NT2/D1 (cell line): Measurements from ENCODE around the gene IRF3.

Experiments used
- DNase-seq: peaks from one replicate; pipeline ENCODE4 v3.0.0-alpha.2; 2011; ENCODE audit warnings: low read depth, low spot score
- H3K27me3 ChIP-seq: 2 replicates; pipeline ENCODE4 v1.6.0; 2011; ENCODE audit warnings: mild to moderate bottlenecking; ENCODE audit not compliant: insufficient read length, insufficient read depth
- H3K36me3 ChIP-seq: 2 replicates; pipeline ENCODE4 v1.6.1; 2011; ENCODE audit warnings: mild to moderate bottlenecking, low read length, mixed read lengths; ENCODE audit not compliant: insufficient read depth, insufficient read length
- H3K4me1 ChIP-seq: 2 replicates; pipeline ENCODE4 v1.5.1; 2011; ENCODE audit not compliant: insufficient read depth, insufficient read length
- H3K4me3 ChIP-seq: 2 replicates; pipeline ENCODE4 v1.5.1; 2011; ENCODE audit warnings: low read depth; ENCODE audit not compliant: insufficient read length
- H3K9ac ChIP-seq: 2 replicates; pipeline ENCODE4 v1.6.0; 2011; ENCODE audit warnings: low read depth; ENCODE audit not compliant: insufficient read length
- H3K9me3 ChIP-seq: 2 replicates; pipeline ENCODE4 v1.5.1; 2011; ENCODE audit warnings: mild to moderate bottlenecking, low read length; ENCODE audit not compliant: insufficient read depth
- SUZ12 ChIP-seq: IDR thresholded peaks from 2 replicates; pipeline ENCODE4 v1.6.1; 2011; ENCODE audit not compliant: insufficient read length, insufficient read depth; ENCODE audit errors: extremely low read depth
- YY1 ChIP-seq: IDR thresholded peaks from 2 replicates; pipeline ENCODE4 v1.6.1; 2011; ENCODE audit not compliant: insufficient read length, insufficient read depth
- ZNF274 ChIP-seq: IDR thresholded peaks from 2 replicates; pipeline ENCODE4 v1.6.1; 2011; ENCODE audit warnings: mild to moderate bottlenecking, low read depth, low read length

The IRF3 gene

GRCh38 chr19:49676136-49676783, 10.6 kb upstream of the IRF3 start:
- peak; percentile 83 for DNase-seq
- Histone ChIP-seq H3K9me3 (no peaks in the 10 kb centered on the region), H3K4me1 (peaks cover 11% of the 10 kb centered on the region), H3K27me3 (no peaks in the 10 kb centered on the region), H3K36me3 (peaks cover 35% of the 10 kb centered on the region), H3K4me3 (peak overlapping the region; percentile 72), H3K9ac (peak overlapping the region; percentile 86)
- TF ChIP-seq YY1 (no peak), ZNF274 (no peak), SUZ12 (no peak)

- H3K4me3 ChIP-seq, result no peak overlapping the region
- no peak for DNase-seq
- no peaks in the 10 kb centered on the region for H3K27me3 ChIP-seq
- H3K9me3 ChIP-seq, result no peaks in the 10 kb centered on the region
- H3K9ac ChIP-seq, result peak overlapping the region; percentile 67
- peaks cover 46% of the 10 kb centered on the region for H3K36me3 ChIP-seq
- peaks cover 8% of the 10 kb centered on the region for H3K4me1 ChIP-seq
- TF ChIP-seq YY1 (no peak), ZNF274 (no peak), SUZ12 (no peak)
Measured at GRCh38 chr19:49672131-49672919, 6.7 kb upstream of the IRF3 start.

GRCh38 chr19:49669516-49669915, 3.9 kb upstream of the IRF3 start:
- TF ChIP-seq SUZ12 (no peak), ZNF274 (no peak), YY1 (no peak)
- no peak overlapping the region for H3K9ac ChIP-seq

GRCh38 chr19:49667473-49667872, 1.8 kb upstream of the IRF3 start:
- peaks cover 12% of the 10 kb centered on the region for H3K4me1 ChIP-seq
- peak overlapping the region; percentile 32 for H3K9ac ChIP-seq
- no peak overlapping the region for H3K4me3 ChIP-seq
- no peak for DNase-seq
- no peaks in the 10 kb centered on the region for H3K9me3 ChIP-seq
- H3K27me3 ChIP-seq, result no peaks in the 10 kb centered on the region
- no peak for TF ChIP-seq ZNF274
- no peak for TF ChIP-seq SUZ12
- no peak for TF ChIP-seq YY1
- H3K36me3 ChIP-seq, result peaks cover 47% of the 10 kb centered on the region

More at GRCh38 chr19:49669516-49669915, 3.9 kb upstream of the IRF3 start:
- peaks cover 49% of the 10 kb centered on the region for H3K36me3 ChIP-seq
- no peak for DNase-seq
- H3K4me1 ChIP-seq, result peaks cover 9% of the 10 kb centered on the region
- H3K27me3 ChIP-seq, result no peaks in the 10 kb centered on the region
- H3K9me3 ChIP-seq, result no peaks in the 10 kb centered on the region
- H3K4me3 ChIP-seq, result no peak overlapping the region

- peaks cover 55% of the 10 kb centered on the region for H3K36me3 ChIP-seq
- peak overlapping the region; percentile 88 for H3K4me3 ChIP-seq
- no peaks in the 10 kb centered on the region for H3K9me3 ChIP-seq
- peaks cover 4% of the 10 kb centered on the region for H3K4me1 ChIP-seq
- H3K27me3 ChIP-seq, result no peaks in the 10 kb centered on the region
- DNase-seq, result no peak
- TF ChIP-seq ZNF274 (no peak), SUZ12 (no peak), YY1 (no peak)
- peak overlapping the region; percentile 87 for H3K9ac ChIP-seq
Measured at GRCh38 chr19:49666120-49666444, 425 bp upstream of the IRF3 start.

- TF ChIP-seq SUZ12, result no peak
- no peak for TF ChIP-seq ZNF274
- TF ChIP-seq YY1, result no peak
- H3K9me3 ChIP-seq, result no peaks in the 10 kb centered on the region; the same call in 1 of the 2 replicates
Measured at GRCh38 chr19:49665036-49665350, 664 bp downstream of the IRF3 start.

More at GRCh38 chr19:49665036-49665350, 664 bp downstream of the IRF3 start:
- H3K4me1 ChIP-seq, result peaks cover 6% of the 10 kb centered on the region
- no peaks in the 10 kb centered on the region for H3K27me3 ChIP-seq
- peak overlapping the region; percentile 88 for H3K4me3 ChIP-seq
- H3K36me3 ChIP-seq, result peaks cover 58% of the 10 kb centered on the region
- DNase-seq, result no peak
- H3K9ac ChIP-seq, result peak overlapping the region; percentile 97
